HCT116 (cell line): ENCODE data around the gene MED15. TPM values are rescaled to one million over a fixed set of nuclear protein-coding genes. Genes with fewer than 3 reads are reported as not detected.

Experiments
- ATAC-seq: fragments of 200-7000 bp; cut with Tn5 transposase; 2 replicates; pipeline ENCODE4 v1.9.1; 2020; ENCODE audit warnings: mild to moderate bottlenecking, moderate library complexity
- BruUV-seq: library from RNA; stranded (reverse); fragments of 400-500 nt; replicated peaks from 2 replicates; lab custom pipeline; 2021; lab: Mats Ljungman, UMichigan
- CTCF ChIA-PET: fragments of 300-600 bp; sonication (Branson Sonifier 250); formaldehyde crosslinking; loops from one replicate; lab custom pipeline; 2021; ENCODE audit warnings: antibody characterized with exemption; lab: Charles Lee
- POLR2A ChIA-PET: fragments of 300-600, 350-600 bp; sonication (Branson Sonifier 250); formaldehyde crosslinking; loops from one replicate; lab custom pipeline; 2021; ENCODE audit warnings: antibody characterized with exemption; lab: Charles Lee
- RAD21 ChIA-PET, 2 experiments: fragments of 300-600 bp; sonication (Branson Sonifier 250); formaldehyde crosslinking; loops; one replicate each; lab custom pipeline; 2023; ENCODE audit warnings: low total read pairs in 2 of 2; ENCODE audit not compliant: uncharacterized antibody in 2 of 2, unreplicated experiment in 2 of 2, low non-redundant PET in 1 of 2; lab: Charles Lee
- DNase-seq: peaks from one replicate; pipeline ENCODE4 v3.0.0-alpha.2; 2010; ENCODE audit warnings: low read depth, low spot score
- H2AFZ ChIP-seq: fragments of 200-600 bp; shearing (Covaris generic), sonication (generic); 2 replicates; pipeline ENCODE4 v1.6.1; 2017; ENCODE audit warnings: low read depth, mixed run types, mixed read lengths, antibody characterized with exemption, low read length; ENCODE audit not compliant: poor library complexity, severe bottlenecking
- H3K27ac ChIP-seq: 2 replicates; pipeline ENCODE4 v1.5.1; 2012; ENCODE audit warnings: low read depth, low read length
- H3K27me3 ChIP-seq: fragments of 200-600 bp; sonication (generic); 2 replicates; pipeline ENCODE4 v1.6.1; 2016; ENCODE audit warnings: mixed run types, low read length, mixed read lengths; ENCODE audit not compliant: insufficient read depth
- H3K36me3 ChIP-seq, 2 experiments: fragments of 200-500 bp in 1 of 2; fragments of 200-600 bp in 1 of 2; sonication (Bioruptor generic) in 1 of 2; sonication (generic) in 1 of 2; 2 replicates each; pipeline versions ENCODE4 v1.5.1 to v1.6.1; 2014 to 2016; ENCODE audit warnings: low read length in 2 of 2, inconsistent platforms in 1 of 2, mixed read lengths in 1 of 2, mixed run types in 1 of 2; ENCODE audit not compliant: insufficient read depth in 2 of 2, control insufficient read depth in 1 of 2
- H3K4me1 ChIP-seq, 2 experiments: fragments of 200-600 bp in 1 of 2; sonication (generic) in 1 of 2; 2 replicates each; pipeline versions ENCODE4 v1.5.1 to v1.6.1; 2012 to 2017; ENCODE audit warnings: low read length in 2 of 2, inconsistent platforms in 1 of 2, mild to moderate bottlenecking in 1 of 2, mixed read lengths in 1 of 2, mixed run types in 1 of 2, moderate library complexity in 1 of 2; ENCODE audit not compliant: insufficient read depth in 2 of 2, control insufficient read depth in 1 of 2
- H3K4me2 ChIP-seq: fragments of 200-600 bp; sonication (generic); 2 replicates; pipeline ENCODE4 v1.6.1; 2017; ENCODE audit warnings: mixed run types, low read length, mixed read lengths
- H3K4me3 ChIP-seq, 2 experiments: fragments of 200-600 bp in 1 of 2; sonication (generic) in 1 of 2; replicated peaks in 1 of 2; 2 replicates each; pipeline ENCODE4 v1.5.1; 2011 to 2016; ENCODE audit warnings: low read length in 2 of 2, control low read depth in 1 of 2, low read depth in 1 of 2, mild to moderate bottlenecking in 1 of 2, mixed read lengths in 1 of 2, mixed run types in 1 of 2
- H3K79me2 ChIP-seq: fragments of 200-600 bp; sonication (generic); 2 replicates; pipeline ENCODE4 v1.6.1; 2017; ENCODE audit warnings: mild to moderate bottlenecking, mixed run types, low read length, moderate library complexity, mixed read lengths; ENCODE audit not compliant: insufficient read depth
- H3K9ac ChIP-seq: fragments of 200-600 bp; sonication (generic); 2 replicates; pipeline ENCODE4 v1.6.1; 2016; ENCODE audit warnings: low read length, mixed read lengths
- H3K9me2 ChIP-seq: fragments of 200-600 bp; sonication (generic), shearing (Covaris generic); 2 replicates; pipeline ENCODE4 v1.6.1; 2017; ENCODE audit warnings: mixed run types, mild to moderate bottlenecking, moderate library complexity; ENCODE audit not compliant: insufficient read depth
- H3K9me3 ChIP-seq, 2 experiments: fragments of 200-500 bp in 1 of 2; fragments of 200-600 bp in 1 of 2; sonication (Bioruptor generic) in 1 of 2; sonication (generic) in 1 of 2; 2 replicates each; pipeline ENCODE4 v1.6.1; 2014 to 2017; ENCODE audit warnings: low read length in 2 of 2, mixed read lengths in 2 of 2, inconsistent platforms in 1 of 2, low read depth in 1 of 2, mild to moderate bottlenecking in 1 of 2, mixed run types in 1 of 2, moderate library complexity in 1 of 2; ENCODE audit not compliant: control insufficient read depth in 1 of 2, insufficient read depth in 1 of 2
- H4K20me1 ChIP-seq: fragments of 200-600 bp; sonication (generic), shearing (Covaris generic); 2 replicates; pipeline ENCODE4 v1.6.1; 2017; ENCODE audit warnings: mixed run types, mild to moderate bottlenecking, moderate library complexity; ENCODE audit not compliant: insufficient read depth
- CBX3 ChIP-seq: IDR thresholded peaks from 2 replicates; pipeline ENCODE4 v1.6.1; 2012; ENCODE audit warnings: low read depth
- CEBPB ChIP-seq: IDR thresholded peaks from 2 replicates; pipeline ENCODE4 v1.6.1; 2012; ENCODE audit warnings: low read depth
- FOSL1 ChIP-seq: IDR thresholded peaks from 2 replicates; pipeline ENCODE4 v1.6.1; 2012; ENCODE audit warnings: low read depth
- POLR2AphosphoS5 ChIP-seq: IDR thresholded peaks from 2 replicates; pipeline ENCODE4 v1.6.1; 2011; ENCODE audit warnings: mild to moderate bottlenecking, low read depth, low read length, moderate library complexity
- YY1 ChIP-seq: IDR thresholded peaks from 2 replicates; pipeline ENCODE4 v1.6.1; 2011; ENCODE audit warnings: low read length, low read depth, moderate library complexity, mild to moderate bottlenecking; ENCODE audit not compliant: insufficient replicate concordance; ENCODE audit errors: extremely low read depth
- ZFX ChIP-seq: fragments of 450-650 bp; IDR thresholded peaks from 2 replicates; pipeline ENCODE4 v1.6.1; 2017
- intact Hi-C: fragments of 100-400 bp; cut with micrococcal nuclease; formaldehyde crosslinking; loops from 2 replicates; pipeline ENCODE4 v1.10.0; 2022
- total RNA-seq: library from RNA; stranded (reverse); gene quantifications from one replicate; pipeline ENCODE4 v1.2.1, GENCODE V29; 2021; ENCODE audit not compliant: unreplicated experiment
- TF ChIP-seq, protein P1 (sequence below), 3 experiments: fragments of 200-600 bp in 1 of 3; sonication (generic) in 1 of 3; IDR thresholded peaks in 2 of 3; conservative IDR thresholded peaks in 1 of 3; 2 replicates each; pipeline ENCODE4 v1.5.1; 2012 to 2017; ENCODE audit warnings: low read depth in 2 of 3, low read length in 2 of 3, antibody characterized with exemption in 1 of 3, borderline replicate concordance in 1 of 3, control low read depth in 1 of 3, mild to moderate bottlenecking in 1 of 3, mixed read lengths in 1 of 3, mixed run types in 1 of 3, moderate library complexity in 1 of 3; ENCODE audit not compliant: insufficient read depth in 1 of 3
- TF ChIP-seq, protein P2 (sequence below): IDR thresholded peaks from 2 replicates; pipeline ENCODE4 v1.6.1; 2011; ENCODE audit warnings: mild to moderate bottlenecking, low read length, moderate library complexity; ENCODE audit not compliant: insufficient replicate concordance; ENCODE audit errors: extremely low read depth

The MED15 gene
- total RNA-seq, 1 experiment from 2014 or later: 81.3 TPM

DNA sequence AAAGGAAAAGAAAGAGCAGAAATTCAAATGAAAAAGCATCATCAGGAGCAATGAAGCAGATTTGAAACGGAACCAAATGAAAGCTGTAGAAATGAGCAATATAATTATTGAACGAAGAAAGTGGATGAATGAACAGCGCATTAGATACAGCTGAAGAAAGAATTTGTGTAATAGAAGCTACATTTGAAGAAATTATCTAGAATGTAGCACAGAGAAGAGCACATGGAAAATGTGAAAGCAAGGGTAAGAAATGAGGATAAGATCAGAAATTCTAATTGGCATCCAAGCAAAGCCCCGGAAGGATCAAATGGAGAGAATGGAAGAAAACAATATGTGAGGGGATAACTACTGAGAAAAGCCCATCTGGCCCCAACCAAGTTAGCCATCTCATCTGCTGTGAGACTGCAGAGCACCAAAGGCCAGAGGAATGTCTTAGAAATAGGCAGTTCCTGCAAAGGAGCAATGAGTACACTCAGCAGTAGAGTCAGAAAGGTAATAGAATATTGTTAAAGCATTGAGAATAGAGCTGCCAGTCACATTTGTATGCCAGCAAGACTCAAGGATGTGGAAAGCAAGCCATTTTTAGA lies 51.9 kb downstream of the MED15 start:
- ChIA-PET CTCF (no interaction called here), RAD21 (no interaction called here), POLR2A (no interaction called here)
- Histone ChIP-seq H3K79me2 (peaks cover 21% of the 10 kb centered on the region), H3K27ac (no peak overlapping the region), H3K4me1 (peaks cover 2 to 10% of the 10 kb centered on the region in 2 experiments; a peak in 1 of 4 replicates), H3K27me3 (no peaks in the 10 kb centered on the region), H3K4me2 (no peak overlapping the region)
- intact Hi-C loops: no loop called here
- ATAC-seq: no peak
- TF ChIP-seq, protein P1, sequence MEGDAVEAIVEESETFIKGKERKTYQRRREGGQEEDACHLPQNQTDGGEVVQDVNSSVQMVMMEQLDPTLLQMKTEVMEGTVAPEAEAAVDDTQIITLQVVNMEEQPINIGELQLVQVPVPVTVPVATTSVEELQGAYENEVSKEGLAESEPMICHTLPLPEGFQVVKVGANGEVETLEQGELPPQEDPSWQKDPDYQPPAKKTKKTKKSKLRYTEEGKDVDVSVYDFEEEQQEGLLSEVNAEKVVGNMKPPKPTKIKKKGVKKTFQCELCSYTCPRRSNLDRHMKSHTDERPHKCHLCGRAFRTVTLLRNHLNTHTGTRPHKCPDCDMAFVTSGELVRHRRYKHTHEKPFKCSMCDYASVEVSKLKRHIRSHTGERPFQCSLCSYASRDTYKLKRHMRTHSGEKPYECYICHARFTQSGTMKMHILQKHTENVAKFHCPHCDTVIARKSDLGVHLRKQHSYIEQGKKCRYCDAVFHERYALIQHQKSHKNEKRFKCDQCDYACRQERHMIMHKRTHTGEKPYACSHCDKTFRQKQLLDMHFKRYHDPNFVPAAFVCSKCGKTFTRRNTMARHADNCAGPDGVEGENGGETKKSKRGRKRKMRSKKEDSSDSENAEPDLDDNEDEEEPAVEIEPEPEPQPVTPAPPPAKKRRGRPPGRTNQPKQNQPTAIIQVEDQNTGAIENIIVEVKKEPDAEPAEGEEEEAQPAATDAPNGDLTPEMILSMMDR (IDR thresholded peaks at IDR 0.05 in 2 of 3, conservative IDR thresholded peaks at IDR 0.05 in 1 of 3; ENCODE audit: borderline replicate concordance in 1 of 3, insufficient read depth in 1 of 3, low read depth in 2 of 3, low read length in 2 of 3): no peak
- TF ChIP-seq FOSL1 (no peak), CEBPB (no peak), POLR2AphosphoS5 (no peak), YY1 (no peak), ZFX (no peak), CBX3 (no peak)
- TF ChIP-seq, protein P2, sequence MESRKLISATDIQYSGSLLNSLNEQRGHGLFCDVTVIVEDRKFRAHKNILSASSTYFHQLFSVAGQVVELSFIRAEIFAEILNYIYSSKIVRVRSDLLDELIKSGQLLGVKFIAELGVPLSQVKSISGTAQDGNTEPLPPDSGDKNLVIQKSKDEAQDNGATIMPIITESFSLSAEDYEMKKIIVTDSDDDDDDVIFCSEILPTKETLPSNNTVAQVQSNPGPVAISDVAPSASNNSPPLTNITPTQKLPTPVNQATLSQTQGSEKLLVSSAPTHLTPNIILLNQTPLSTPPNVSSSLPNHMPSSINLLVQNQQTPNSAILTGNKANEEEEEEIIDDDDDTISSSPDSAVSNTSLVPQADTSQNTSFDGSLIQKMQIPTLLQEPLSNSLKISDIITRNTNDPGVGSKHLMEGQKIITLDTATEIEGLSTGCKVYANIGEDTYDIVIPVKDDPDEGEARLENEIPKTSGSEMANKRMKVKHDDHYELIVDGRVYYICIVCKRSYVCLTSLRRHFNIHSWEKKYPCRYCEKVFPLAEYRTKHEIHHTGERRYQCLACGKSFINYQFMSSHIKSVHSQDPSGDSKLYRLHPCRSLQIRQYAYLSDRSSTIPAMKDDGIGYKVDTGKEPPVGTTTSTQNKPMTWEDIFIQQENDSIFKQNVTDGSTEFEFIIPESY: no peak
- TF ChIP-seq, all 23 proteins: peak for 0
- Histone ChIP-seq H2AFZ (no peak overlapping the region), H3K9ac (no peak overlapping the region), H4K20me1 (peaks cover 4% of the 10 kb centered on the region; the same call in 1 of the 2 replicates), H3K9me3 (no peaks in the 10 kb centered on the region), H3K4me3 (no peak overlapping the region), H3K36me3 (peaks cover 6 to 30% of the 10 kb centered on the region in 2 experiments; a peak in 3 of 4 replicates), H3K9me2 (no peaks in the 10 kb centered on the region)
- no peak for DNase-seq
- BruUV-seq: TSS peak; percentile 6
